OCI-LY1 (cell line): ENCODE measurements around the gene SH3BP5L.

Experiments
- H2AFZ ChIP-seq: fragments of 200-600 bp; sonication (generic), shearing (Covaris generic); 2 replicates; pipeline ENCODE4 v1.6.0; 2014; ENCODE audit warnings: antibody characterized with exemption, mild to moderate bottlenecking, low read length
- H3F3A ChIP-seq: fragments of 200-600 bp; sonication (generic), shearing (Covaris generic); 2 replicates; pipeline ENCODE4 v1.6.0; 2014; ENCODE audit warnings: mild to moderate bottlenecking, antibody characterized with exemption, low read length, moderate library complexity; ENCODE audit not compliant: insufficient read depth
- H3K27ac ChIP-seq: fragments of 200-600 bp; sonication (generic); 2 replicates; pipeline ENCODE4 v1.5.1; 2014; ENCODE audit warnings: low read length, mixed run types, mild to moderate bottlenecking, low read depth; ENCODE audit not compliant: poor library complexity, severe bottlenecking
- H3K27me3 ChIP-seq: fragments of 200-600 bp; sonication (generic); 2 replicates; pipeline ENCODE4 v1.6.0; 2014; ENCODE audit warnings: antibody characterized with exemption, mild to moderate bottlenecking, low read length, moderate library complexity; ENCODE audit not compliant: insufficient read depth
- H3K36me3 ChIP-seq: fragments of 200-600 bp; sonication (generic); 2 replicates; pipeline ENCODE4 v1.6.1; 2014; ENCODE audit warnings: mild to moderate bottlenecking, antibody characterized with exemption, low read length, moderate library complexity, mixed read lengths; ENCODE audit not compliant: insufficient read depth
- H3K4me1 ChIP-seq: fragments of 200-600 bp; sonication (generic); 2 replicates; pipeline ENCODE4 v1.5.1; 2014; ENCODE audit warnings: mild to moderate bottlenecking, low read length, moderate library complexity; ENCODE audit not compliant: insufficient read depth, severe bottlenecking
- H3K4me2 ChIP-seq: fragments of 200-600 bp; sonication (generic), shearing (Covaris generic); 2 replicates; pipeline ENCODE4 v1.6.1; 2014; ENCODE audit warnings: low read length
- H3K4me3 ChIP-seq: fragments of 200-600 bp; sonication (generic); 2 replicates; pipeline ENCODE4 v1.5.1; 2014; ENCODE audit warnings: low read length, low read depth, mild to moderate bottlenecking, mixed read lengths; ENCODE audit not compliant: poor library complexity, severe bottlenecking
- H3K79me2 ChIP-seq: fragments of 200-600 bp; shearing (Covaris generic); 2 replicates; pipeline ENCODE4 v1.6.1; 2016; ENCODE audit warnings: mixed run types, low read length, mixed read lengths; ENCODE audit not compliant: insufficient read depth
- H3K9ac ChIP-seq: fragments of 200-600 bp; sonication (generic), shearing (Covaris generic); 2 replicates; pipeline ENCODE4 v1.6.1; 2014; ENCODE audit warnings: mild to moderate bottlenecking, low read length, mixed read lengths
- H3K9me2 ChIP-seq: fragments of 200-600 bp; sonication (generic), shearing (Covaris generic); 2 replicates; pipeline ENCODE4 v1.6.1; 2014; ENCODE audit warnings: low read depth, mild to moderate bottlenecking, low read length, mixed read lengths
- H3K9me3 ChIP-seq: fragments of 200-600 bp; shearing (Covaris generic); 2 replicates; pipeline ENCODE4 v1.6.1; 2014; ENCODE audit warnings: low read length, mixed read lengths
- H4K20me1 ChIP-seq: fragments of 200-600 bp; sonication (generic), shearing (Covaris generic); 2 replicates; pipeline ENCODE4 v1.6.0; 2016; ENCODE audit warnings: mild to moderate bottlenecking, low read length; ENCODE audit not compliant: insufficient read depth
- EZH2 ChIP-seq: fragments of 200-600 bp; sonication (generic), shearing (Covaris generic); IDR thresholded peaks from 2 replicates; pipeline ENCODE4 v1.8.0; 2017; ENCODE audit warnings: borderline replicate concordance, mixed run types, mild to moderate bottlenecking, antibody characterized with exemption, low read length, moderate library complexity, mixed read lengths
- TF ChIP-seq, protein P1 (sequence below): fragments of 200-600 bp; sonication (generic), shearing (Covaris generic); IDR thresholded peaks from 2 replicates; pipeline ENCODE4 v1.5.1; 2017; ENCODE audit warnings: mild to moderate bottlenecking, antibody characterized with exemption, low read length, moderate library complexity, mixed read lengths

SH3BP5L gene

DNA sequence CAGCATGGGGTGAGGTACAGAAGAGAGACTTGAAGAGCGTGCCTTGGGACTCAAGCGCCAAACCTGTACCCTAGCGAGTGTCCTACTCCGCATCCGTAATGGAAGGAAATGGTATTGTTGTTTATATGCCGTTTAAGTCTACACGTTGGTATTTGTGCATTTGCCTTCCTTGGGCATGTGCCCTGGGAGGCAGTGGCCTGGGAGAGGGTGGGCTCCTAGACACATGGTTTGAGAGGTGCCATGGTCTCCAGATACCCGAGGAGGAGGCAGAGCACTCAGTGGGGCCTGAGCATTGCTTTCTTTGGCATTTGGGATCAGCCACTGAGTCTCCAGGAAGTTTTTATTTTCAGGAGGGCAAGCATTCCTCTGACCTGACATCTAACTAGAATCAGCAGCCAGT lies 18.8 kb upstream of the SH3BP5L start:
- no peaks in the 10 kb centered on the region for H3K9me2 ChIP-seq
- H3K4me3 ChIP-seq, result no peak overlapping the region
- H4K20me1 ChIP-seq, result no peaks in the 10 kb centered on the region
- no peak overlapping the region for H2AFZ ChIP-seq
- no peaks in the 10 kb centered on the region for H3F3A ChIP-seq
- no peak overlapping the region for H3K27ac ChIP-seq
- no peak overlapping the region for H3K9ac ChIP-seq
- peaks cover 9% of the 10 kb centered on the region for H3K4me1 ChIP-seq
- no peaks in the 10 kb centered on the region for H3K9me3 ChIP-seq
- H3K27me3 ChIP-seq, result no peaks in the 10 kb centered on the region
- TF ChIP-seq, protein P1, sequence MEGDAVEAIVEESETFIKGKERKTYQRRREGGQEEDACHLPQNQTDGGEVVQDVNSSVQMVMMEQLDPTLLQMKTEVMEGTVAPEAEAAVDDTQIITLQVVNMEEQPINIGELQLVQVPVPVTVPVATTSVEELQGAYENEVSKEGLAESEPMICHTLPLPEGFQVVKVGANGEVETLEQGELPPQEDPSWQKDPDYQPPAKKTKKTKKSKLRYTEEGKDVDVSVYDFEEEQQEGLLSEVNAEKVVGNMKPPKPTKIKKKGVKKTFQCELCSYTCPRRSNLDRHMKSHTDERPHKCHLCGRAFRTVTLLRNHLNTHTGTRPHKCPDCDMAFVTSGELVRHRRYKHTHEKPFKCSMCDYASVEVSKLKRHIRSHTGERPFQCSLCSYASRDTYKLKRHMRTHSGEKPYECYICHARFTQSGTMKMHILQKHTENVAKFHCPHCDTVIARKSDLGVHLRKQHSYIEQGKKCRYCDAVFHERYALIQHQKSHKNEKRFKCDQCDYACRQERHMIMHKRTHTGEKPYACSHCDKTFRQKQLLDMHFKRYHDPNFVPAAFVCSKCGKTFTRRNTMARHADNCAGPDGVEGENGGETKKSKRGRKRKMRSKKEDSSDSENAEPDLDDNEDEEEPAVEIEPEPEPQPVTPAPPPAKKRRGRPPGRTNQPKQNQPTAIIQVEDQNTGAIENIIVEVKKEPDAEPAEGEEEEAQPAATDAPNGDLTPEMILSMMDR, result no peak
- no peak for TF ChIP-seq EZH2
- peaks cover 55% of the 10 kb centered on the region for H3K36me3 ChIP-seq
- H3K79me2 ChIP-seq, result no peaks in the 10 kb centered on the region
- H3K4me2 ChIP-seq, result no peak overlapping the region

DNA sequence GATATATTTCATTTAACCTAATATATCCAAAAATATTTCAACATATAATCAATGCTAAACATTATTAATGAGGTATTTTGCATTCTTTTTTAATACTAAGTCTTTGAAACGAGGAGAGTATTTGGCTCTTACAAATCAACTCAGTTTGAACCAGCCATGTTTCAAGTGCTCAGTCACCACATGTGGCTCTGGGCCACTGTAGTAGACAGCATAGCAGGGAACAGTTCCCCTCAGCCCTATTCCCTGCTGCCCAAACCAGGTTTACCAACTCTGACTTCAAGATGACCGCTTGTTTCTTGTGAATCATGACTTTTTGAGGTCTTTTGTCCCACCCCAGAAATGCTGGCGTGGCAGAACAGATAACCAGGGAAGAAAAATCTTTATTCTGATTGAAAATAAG lies 18.0 kb upstream of the SH3BP5L start:
- H3K27ac ChIP-seq, result no peak overlapping the region
- no peaks in the 10 kb centered on the region for H3F3A ChIP-seq
- H3K36me3 ChIP-seq, result peaks cover 46% of the 10 kb centered on the region

DNA sequence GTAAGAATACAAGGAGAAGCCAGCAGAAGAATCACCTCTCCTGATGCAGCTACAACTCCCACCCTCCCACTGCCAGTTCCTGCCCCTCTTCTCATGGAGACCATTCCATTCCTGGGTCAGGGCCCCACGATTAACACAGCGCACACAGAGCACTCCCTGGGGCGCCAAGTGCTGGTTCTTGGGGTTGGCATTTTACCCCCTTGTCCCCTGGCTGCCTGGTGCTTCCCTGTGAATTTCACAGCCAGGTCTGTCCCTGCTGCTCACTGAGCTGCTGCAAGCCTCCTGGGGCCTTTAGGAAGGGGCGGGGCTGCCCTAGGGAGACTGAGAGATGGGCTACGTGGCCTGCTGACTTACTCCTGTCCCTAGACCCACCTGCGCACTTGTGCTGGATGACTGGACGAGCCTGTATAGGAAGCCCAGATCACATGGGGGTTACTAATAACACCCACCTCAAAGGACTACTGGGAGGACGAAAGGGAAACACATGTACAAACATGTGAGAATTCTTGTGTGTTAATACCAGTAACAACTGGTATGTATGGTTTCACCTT lies 17.1 kb upstream of the SH3BP5L start:
- Histone ChIP-seq H3K4me3 (no peak overlapping the region), H3K9me3 (no peaks in the 10 kb centered on the region), H3F3A (no peaks in the 10 kb centered on the region), H4K20me1 (no peaks in the 10 kb centered on the region), H3K9ac (no peak overlapping the region), H3K27ac (no peak overlapping the region), H3K36me3 (peaks cover 38% of the 10 kb centered on the region), H3K79me2 (no peaks in the 10 kb centered on the region), H3K4me2 (no peak overlapping the region), H2AFZ (no peak overlapping the region), H3K9me2 (no peaks in the 10 kb centered on the region), H3K27me3 (no peaks in the 10 kb centered on the region), H3K4me1 (peaks cover 15% of the 10 kb centered on the region)
- TF ChIP-seq, protein P1, result no peak
- TF ChIP-seq EZH2, result no peak

More for the DNA sequence above, 18.0 kb upstream of the SH3BP5L start:
- H3K9me2 ChIP-seq, result no peaks in the 10 kb centered on the region
- H3K9ac ChIP-seq, result no peak overlapping the region
- H3K4me3 ChIP-seq, result no peak overlapping the region
- no peaks in the 10 kb centered on the region for H4K20me1 ChIP-seq
- H3K4me2 ChIP-seq, result no peak overlapping the region
- peaks cover 15% of the 10 kb centered on the region for H3K4me1 ChIP-seq
- no peaks in the 10 kb centered on the region for H3K27me3 ChIP-seq
- H2AFZ ChIP-seq, result no peak overlapping the region
- no peaks in the 10 kb centered on the region for H3K9me3 ChIP-seq
- no peaks in the 10 kb centered on the region for H3K79me2 ChIP-seq
- TF ChIP-seq EZH2, result no peak
- TF ChIP-seq, protein P1, result no peak
